Left ventricle myocardium inferior (tissue), 1 donor: ENCODE data around the gene PARK7. TPM values are rescaled to one million over a fixed set of nuclear protein-coding genes. Genes with fewer than 3 reads are reported as not detected.

Experiments used
- DNase-seq: peaks from one replicate; pipeline ENCODE4 v3.0.0-alpha.2; 2020
- H3K27ac ChIP-seq: fragments of 200-600 bp; replicated peaks from 2 replicates; pipeline ENCODE4 v1.8.0; 2021
- H3K27me3 ChIP-seq: fragments of 200-600 bp; 2 replicates; pipeline ENCODE4 v1.8.0; 2021; ENCODE audit warnings: low read depth
- H3K36me3 ChIP-seq: fragments of 200-600 bp; 2 replicates; pipeline ENCODE4 v1.8.0; 2021
- H3K4me1 ChIP-seq: fragments of 200-600 bp; 2 replicates; pipeline ENCODE4 v1.8.0; 2021
- H3K4me3 ChIP-seq: fragments of 200-600 bp; 2 replicates; pipeline ENCODE4 v1.8.0; 2021; ENCODE audit warnings: mild to moderate bottlenecking, moderate library complexity
- H3K9me3 ChIP-seq: fragments of 200-600 bp; replicated peaks from 2 replicates; pipeline ENCODE4 v1.8.0; 2021
- intact Hi-C: fragments of 100-400 bp; cut with micrococcal nuclease; formaldehyde crosslinking; loops from one replicate; pipeline ENCODE4 v1.11.0; 2022
- total RNA-seq: library from RNA; stranded (reverse); fragmentation: NEBNext Ultra II Directional; extraction: Animal tissue kit (Norgen Biotek cat#: 25700); gene quantifications from one replicate; pipeline ENCODE4 v1.2.1, GENCODE V29; 2021
- TF ChIP-seq, protein P1 (sequence below): fragments of 200-600 bp; IDR thresholded peaks from 2 replicates; pipeline ENCODE4 v1.8.0; 2021; ENCODE audit warnings: antibody characterized with exemption, mild to moderate bottlenecking, borderline replicate concordance
- donor health status: DM: no; HTN: yes; CAD: no; lungs with severe emphysema.

Gene PARK7
- total RNA-seq, 1 donor from 2014 or later = 329 TPM

DNA sequence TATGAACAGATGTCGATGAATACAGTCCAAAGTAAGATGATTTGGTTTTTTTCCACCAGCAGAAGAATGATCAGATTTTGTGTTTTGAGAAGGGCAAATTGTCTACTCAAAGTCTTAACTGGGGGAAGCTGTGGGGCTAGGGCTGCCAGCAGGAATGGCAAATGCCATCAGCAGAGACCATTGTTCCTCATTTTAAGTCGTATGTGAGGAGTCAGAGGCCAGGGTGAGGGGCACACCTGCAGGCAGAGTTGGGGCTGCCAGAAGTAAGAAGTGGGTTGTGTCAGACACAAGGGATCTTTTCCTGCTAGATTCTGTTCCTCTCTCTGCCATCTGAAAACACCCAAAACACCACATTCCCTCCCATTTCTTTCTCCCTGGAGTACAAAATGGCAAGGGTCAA lies 8.7 kb downstream of the PARK7 start:
- no peak for DNase-seq
- Histone ChIP-seq H3K9me3 (no peaks in the 10 kb centered on the region), H3K27ac (no peak overlapping the region), H3K36me3 (peaks cover 81% of the 10 kb centered on the region), H3K4me1 (peaks cover 28% of the 10 kb centered on the region), H3K27me3 (no peaks in the 10 kb centered on the region), H3K4me3 (no peak overlapping the region)
- TF ChIP-seq, protein P1, sequence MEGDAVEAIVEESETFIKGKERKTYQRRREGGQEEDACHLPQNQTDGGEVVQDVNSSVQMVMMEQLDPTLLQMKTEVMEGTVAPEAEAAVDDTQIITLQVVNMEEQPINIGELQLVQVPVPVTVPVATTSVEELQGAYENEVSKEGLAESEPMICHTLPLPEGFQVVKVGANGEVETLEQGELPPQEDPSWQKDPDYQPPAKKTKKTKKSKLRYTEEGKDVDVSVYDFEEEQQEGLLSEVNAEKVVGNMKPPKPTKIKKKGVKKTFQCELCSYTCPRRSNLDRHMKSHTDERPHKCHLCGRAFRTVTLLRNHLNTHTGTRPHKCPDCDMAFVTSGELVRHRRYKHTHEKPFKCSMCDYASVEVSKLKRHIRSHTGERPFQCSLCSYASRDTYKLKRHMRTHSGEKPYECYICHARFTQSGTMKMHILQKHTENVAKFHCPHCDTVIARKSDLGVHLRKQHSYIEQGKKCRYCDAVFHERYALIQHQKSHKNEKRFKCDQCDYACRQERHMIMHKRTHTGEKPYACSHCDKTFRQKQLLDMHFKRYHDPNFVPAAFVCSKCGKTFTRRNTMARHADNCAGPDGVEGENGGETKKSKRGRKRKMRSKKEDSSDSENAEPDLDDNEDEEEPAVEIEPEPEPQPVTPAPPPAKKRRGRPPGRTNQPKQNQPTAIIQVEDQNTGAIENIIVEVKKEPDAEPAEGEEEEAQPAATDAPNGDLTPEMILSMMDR = no peak
- intact Hi-C loops = no loop called here

DNA sequence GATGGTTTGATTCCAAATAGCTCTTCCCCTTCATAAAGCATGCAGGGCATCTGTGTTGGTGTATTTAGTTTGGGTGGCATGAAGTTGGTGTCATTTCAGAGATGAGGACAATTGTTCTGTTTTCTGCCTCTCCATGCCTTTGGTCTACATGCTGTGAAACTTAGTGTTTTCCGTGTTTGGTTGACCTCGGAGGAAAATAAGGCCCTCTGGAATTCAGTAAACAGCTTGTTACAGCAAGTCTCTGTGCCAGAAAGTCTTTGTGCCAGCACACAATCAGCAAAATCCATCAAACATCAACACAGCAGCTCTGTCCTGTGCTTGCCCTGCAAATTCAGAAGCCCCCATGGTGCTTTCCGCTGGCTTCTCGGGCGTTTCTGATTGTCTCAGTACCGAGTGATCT lies 9.5 kb downstream of the PARK7 start:
- DNase-seq = no peak
- no peak overlapping the region for H3K4me3 ChIP-seq
- peaks cover 75% of the 10 kb centered on the region for H3K36me3 ChIP-seq
- no peaks in the 10 kb centered on the region for H3K9me3 ChIP-seq
- no peak overlapping the region for H3K27ac ChIP-seq
- peaks cover 29% of the 10 kb centered on the region for H3K4me1 ChIP-seq
- intact Hi-C loops = no loop called here
- TF ChIP-seq, protein P1 = no peak
- no peaks in the 10 kb centered on the region for H3K27me3 ChIP-seq

DNA sequence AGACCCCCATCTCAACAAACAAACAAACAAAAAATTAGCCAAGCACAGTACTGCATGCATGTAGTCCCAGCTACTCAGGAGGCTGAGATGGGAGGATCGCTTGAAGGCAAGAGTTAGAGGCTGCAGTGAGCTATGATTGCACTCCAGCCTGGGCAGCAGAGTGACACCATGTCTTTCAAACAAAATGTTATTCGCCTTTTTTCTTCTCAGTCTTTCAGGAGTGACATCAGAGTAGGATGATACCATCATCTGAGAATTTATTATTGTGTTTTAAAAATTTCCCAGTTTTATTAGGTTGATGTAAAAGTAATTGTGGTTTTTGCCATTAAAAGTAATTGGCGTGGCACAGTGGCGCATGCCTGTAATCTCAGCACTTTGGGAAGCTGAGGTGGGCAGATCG lies 10.8 kb downstream of the PARK7 start:
- Histone ChIP-seq H3K4me1 (peaks cover 25% of the 10 kb centered on the region), H3K36me3 (peaks cover 72% of the 10 kb centered on the region), H3K9me3 (no peaks in the 10 kb centered on the region), H3K27ac (no peak overlapping the region), H3K27me3 (no peaks in the 10 kb centered on the region), H3K4me3 (no peak overlapping the region)
- intact Hi-C loops = no loop called here
- DNase-seq = no peak
- TF ChIP-seq, protein P1 = no peak

DNA sequence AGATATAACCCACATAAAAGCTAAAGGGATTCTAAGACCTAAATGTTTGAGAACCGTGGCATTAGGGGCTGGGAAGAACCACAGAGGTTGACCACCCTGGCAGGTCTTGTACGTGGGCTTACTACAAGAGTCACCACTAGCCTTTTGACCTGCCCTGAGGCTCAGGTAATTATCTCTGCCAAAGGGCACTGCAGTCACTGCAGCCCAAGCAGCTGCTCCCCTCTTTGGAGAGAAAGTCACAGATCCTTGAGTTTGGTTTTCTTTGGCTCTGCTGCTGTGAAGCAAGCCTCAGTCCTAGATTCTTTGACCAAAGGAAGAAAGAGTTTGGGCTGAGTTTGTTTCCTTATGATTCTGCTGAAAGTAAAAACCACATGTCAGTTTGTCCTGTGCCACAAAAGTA lies 11.6 kb downstream of the PARK7 start:
- no peak overlapping the region for H3K27ac ChIP-seq
- DNase-seq = no peak
- TF ChIP-seq, protein P1 = no peak
- H3K9me3 ChIP-seq = no peaks in the 10 kb centered on the region
- H3K4me1 ChIP-seq = peaks cover 19% of the 10 kb centered on the region
- H3K36me3 ChIP-seq = peaks cover 76% of the 10 kb centered on the region
- no peak overlapping the region for H3K4me3 ChIP-seq
- intact Hi-C loops = no loop called here
- H3K27me3 ChIP-seq = no peaks in the 10 kb centered on the region

DNA sequence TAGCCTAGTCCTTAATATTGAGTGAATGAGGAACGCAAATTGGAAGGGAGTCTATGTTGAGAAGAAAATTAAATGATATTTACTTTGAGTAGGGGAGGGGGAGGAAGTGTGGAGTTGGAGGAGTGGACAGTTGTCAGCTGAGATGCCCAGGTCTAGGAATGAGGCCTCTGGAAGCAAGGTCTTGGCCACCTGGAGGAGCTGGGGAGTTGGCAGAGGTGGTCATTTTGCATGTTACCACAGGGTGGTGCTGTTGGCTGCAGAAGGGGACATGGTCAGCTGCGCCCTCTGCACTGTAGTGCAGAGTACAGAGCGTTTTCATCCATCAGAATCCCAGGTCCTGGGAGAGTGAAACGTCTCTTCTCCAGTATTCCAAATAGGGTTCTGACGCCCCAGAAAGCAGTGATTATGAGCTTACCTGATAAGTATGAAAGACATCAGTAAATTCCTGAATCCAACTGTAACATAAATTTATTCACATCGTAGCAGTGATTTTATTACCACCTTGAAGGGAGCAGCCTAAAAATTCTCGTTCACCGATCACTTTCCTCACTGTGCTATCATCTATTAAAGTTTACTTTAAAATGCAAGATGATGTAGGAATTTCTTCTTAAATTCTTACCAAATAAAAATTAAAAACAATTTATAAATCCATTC lies 13.8 kb downstream of the PARK7 start:
- Histone ChIP-seq H3K4me3 (no peak overlapping the region), H3K27me3 (no peaks in the 10 kb centered on the region), H3K36me3 (peaks cover 76% of the 10 kb centered on the region), H3K9me3 (no peaks in the 10 kb centered on the region), H3K4me1 (peaks cover 19% of the 10 kb centered on the region), H3K27ac (no peak overlapping the region)
- TF ChIP-seq, protein P1 = peak; percentile 93
- intact Hi-C loops = no loop called here
- peak; percentile 61 for DNase-seq
